Gastroesophageal sphincter (tissue), 3 donors: ENCODE results near the gene ZPBP2.

Source experiments
- CTCF ChIP-seq, 4 experiments: fragments of 200-600 bp in 2 of 4; fragments of 450-650 bp in 2 of 4; sonication (generic) in 1 of 4; IDR thresholded peaks; one replicate each; pipeline ENCODE4 v1.5.1; 2017 to 2019; ENCODE audit warnings: antibody characterized with exemption in 4 of 4, mild to moderate bottlenecking in 2 of 4, moderate library complexity in 2 of 4
- EP300 ChIP-seq: sonication (generic); formaldehyde crosslinking; IDR thresholded peaks from one replicate; pipeline ENCODE4 v1.6.1; 2017; ENCODE audit warnings: antibody characterized with exemption, mild to moderate bottlenecking
- POLR2A ChIP-seq, 2 donors: fragments of 450-650 bp; IDR thresholded peaks; one replicate each; pipeline ENCODE4 v1.6.1; 2017; ENCODE audit warnings: antibody characterized with exemption in 2 of 2, mild to moderate bottlenecking in 2 of 2, moderate library complexity in 1 of 2
- POLR2AphosphoS5 ChIP-seq: sonication (generic); formaldehyde crosslinking; IDR thresholded peaks from one replicate; pipeline ENCODE4 v1.6.1; 2017; ENCODE audit warnings: antibody characterized with exemption

DNA sequence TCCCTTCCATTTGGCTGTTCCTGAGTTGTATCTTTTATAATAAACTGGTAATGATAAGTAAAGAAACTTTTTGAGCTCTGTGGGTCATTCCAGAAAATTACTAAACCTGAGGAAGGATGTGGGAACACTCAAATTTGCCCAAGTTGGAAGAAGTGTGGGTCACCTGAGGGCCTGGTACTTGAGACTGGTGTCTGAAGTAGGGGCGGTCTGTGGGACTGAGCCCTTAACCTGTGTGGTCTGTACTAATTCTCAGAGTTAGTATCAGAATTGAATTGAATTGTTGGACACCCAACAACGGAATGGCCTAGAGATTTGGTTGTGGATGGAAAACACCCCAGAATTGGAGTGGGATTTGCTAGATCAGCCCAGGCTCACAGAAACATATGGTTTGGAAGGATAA is 47.0 kb upstream of the ZPBP2 start:
- TF ChIP-seq CTCF (IDR thresholded peaks at IDR 0.05), result no peak
- TF ChIP-seq POLR2AphosphoS5, result no peak
- TF ChIP-seq EP300, result no peak
- no peak for TF ChIP-seq POLR2A (IDR thresholded peaks at IDR 0.05)
